SK-N-MC (cell line): ENCODE results near the gene ANKRD30A.

Experiments used
- EZH2 ChIP-seq: fragments of 200-600 bp; sonication (generic); IDR thresholded peaks from one replicate; pipeline ENCODE4 v1.6.1; 2017; ENCODE audit warnings: antibody characterized with exemption
- FOXP2 ChIP-seq: optimal IDR thresholded peaks from 2 replicates; pipeline ENCODE3; 2011; ENCODE audit warnings: mild to moderate bottlenecking, moderate library complexity; ENCODE audit not compliant: insufficient read depth; ENCODE audit errors: extremely low read length, control extremely low read depth
- POLR2AphosphoS5 ChIP-seq: IDR thresholded peaks from 2 replicates; pipeline ENCODE4 v1.6.1; 2012; ENCODE audit warnings: mild to moderate bottlenecking, low read depth, low read length, borderline replicate concordance

DNA sequence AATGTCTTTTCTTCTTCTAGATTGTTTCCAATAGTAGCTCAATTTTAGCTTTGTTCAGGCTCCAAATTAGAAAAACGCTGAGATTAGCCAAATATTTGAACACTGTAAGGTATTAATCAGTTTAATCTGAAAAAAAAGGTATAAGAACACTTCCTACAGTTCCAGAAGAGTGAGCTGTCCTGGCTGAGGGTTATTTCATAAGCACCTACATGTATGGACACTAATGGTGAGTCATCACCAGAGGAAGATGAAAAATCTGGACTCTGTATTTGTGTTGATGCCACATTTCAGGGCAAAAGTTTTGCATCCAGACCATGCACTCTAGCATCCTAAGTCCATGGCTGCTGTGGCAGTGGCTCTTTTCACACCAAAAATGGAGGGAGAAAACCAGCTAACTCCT, 189.5 kb downstream of the ANKRD30A start:
- TF ChIP-seq EZH2 (no peak), POLR2AphosphoS5 (no peak), FOXP2 (no peak)
